ENCODE results near the gene HDAC4.

The HDAC4 gene

GRCh38 chr2:239425631-239426030 lies 24.8 kb upstream of the HDAC4 start:
- no peak for DNase-seq (ENCODE audit: low spot score)

- DNase-seq (ENCODE audit: low spot score) = no peak
Measured at GRCh38 chr2:239424337-239425045, 23.7 kb upstream of the HDAC4 start.

- no peak for DNase-seq (ENCODE audit: low spot score)
Measured at GRCh38 chr2:239423551-239423950, 22.7 kb upstream of the HDAC4 start.

GRCh38 chr2:239421851-239422250 lies 21.0 kb upstream of the HDAC4 start:
- DNase-seq (ENCODE audit: low spot score) = no peak

GRCh38 chr2:239420082-239420481 lies 19.3 kb upstream of the HDAC4 start:
- DNase-seq (ENCODE audit: low spot score) = no peak

- DNase-seq (ENCODE audit: low spot score) = no peak
Measured at GRCh38 chr2:239418918-239419317, 18.1 kb upstream of the HDAC4 start.

- no peak for DNase-seq (ENCODE audit: low spot score)
Measured at GRCh38 chr2:239412905-239413603, 12.2 kb upstream of the HDAC4 start.

GRCh38 chr2:239411549-239412319 lies 10.9 kb upstream of the HDAC4 start:
- DNase-seq (ENCODE audit: low spot score) = no peak

- no peak for DNase-seq (ENCODE audit: low spot score)
Measured at GRCh38 chr2:239411117-239411516, 10.3 kb upstream of the HDAC4 start.

GRCh38 chr2:239409976-239410375 lies 9.2 kb upstream of the HDAC4 start:
- DNase-seq (ENCODE audit: low spot score) = no peak

- no peak for DNase-seq (ENCODE audit: low spot score)
Measured at GRCh38 chr2:239407112-239407511, 6.3 kb upstream of the HDAC4 start.

GRCh38 chr2:239406316-239406995 lies 5.6 kb upstream of the HDAC4 start:
- no peak for DNase-seq (ENCODE audit: low spot score)

- no peak for DNase-seq (ENCODE audit: low spot score)
Measured at GRCh38 chr2:239405071-239405470, 4.3 kb upstream of the HDAC4 start.

GRCh38 chr2:239402666-239403065 lies 1.8 kb upstream of the HDAC4 start:
- no peak for DNase-seq (ENCODE audit: low spot score)

GRCh38 chr2:239401881-239402233 lies 1.0 kb upstream of the HDAC4 start:
- no peak for DNase-seq (ENCODE audit: low spot score)

- DNase-seq (ENCODE audit: low spot score) = peak; percentile 100
Measured at GRCh38 chr2:239401067-239401880, 454 bp upstream of the HDAC4 start.

- no peak for DNase-seq (ENCODE audit: low spot score)
Measured at GRCh38 chr2:239399921-239400595, 762 bp downstream of the HDAC4 start.

- peak; percentile 29 for DNase-seq (ENCODE audit: low spot score)
Measured at GRCh38 chr2:239399433-239399920, 1.3 kb downstream of the HDAC4 start.

- DNase-seq (ENCODE audit: low spot score) = no peak
Measured at GRCh38 chr2:239398521-239398921, 2.3 kb downstream of the HDAC4 start.

GRCh38 chr2:239397931-239398471 lies 2.8 kb downstream of the HDAC4 start:
- DNase-seq (ENCODE audit: low spot score) = no peak

Data from putamen (tissue), 1 donor.